ENCODE results near the gene PRCC.

DNA sequence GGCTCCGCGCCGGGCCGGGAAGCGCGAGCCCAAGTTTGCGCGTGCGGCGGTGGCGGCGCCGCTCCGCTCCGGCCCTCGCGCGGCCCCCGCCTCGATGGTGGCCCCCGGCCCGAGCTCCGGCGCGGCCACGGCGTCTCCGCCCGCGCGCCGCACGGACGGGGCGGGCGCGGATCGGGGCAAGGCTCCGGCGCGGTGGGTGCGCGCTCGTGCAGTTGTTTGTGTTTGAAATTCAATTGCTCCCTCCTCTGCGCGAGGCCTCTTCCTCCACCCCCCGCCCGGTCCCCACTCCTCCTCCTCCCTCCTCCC lies 15.9 kb upstream of the PRCC start, which contains the start of gene HDGF:
- TF ChIP-seq FOXA1 (IDR thresholded peaks at IDR 0.05), result no peak
- TF ChIP-seq ARNT (IDR thresholded peaks at IDR 0.05), result no peak
- TF ChIP-seq FOXM1 (IDR thresholded peaks at IDR 0.05; ENCODE audit: borderline replicate concordance), result peak; percentile 86
